ENCODE data around the gene FAM83F.

The FAM83F gene

GRCh38 chr22:40029189-40029890 lies 34.6 kb downstream of the FAM83F start:
- Histone ChIP-seq H3K4me3 (no peak overlapping the region), H3K9ac (ENCODE audit: insufficient read length) (no peak overlapping the region), H3K27ac (no peak overlapping the region), H3K9me3 (ENCODE audit: low read depth, low read length) (no peaks in the 10 kb centered on the region), H3K36me3 (ENCODE audit: insufficient read depth, low read length) (no peaks in the 10 kb centered on the region)
- no peak for DNase-seq (ENCODE audit: low read depth, low spot score)
- no peak for TF ChIP-seq FOXP2 (optimal IDR thresholded peaks at IDR 0.05; ENCODE audit: control extremely low read depth, extremely low read length, insufficient read depth)
- TF ChIP-seq EZH2 (IDR thresholded peaks at IDR 0.05), result no peak
- TF ChIP-seq POLR2AphosphoS5 (IDR thresholded peaks at IDR 0.05; ENCODE audit: borderline replicate concordance, low read depth, low read length), result no peak

- Histone ChIP-seq H3K9ac (ENCODE audit: insufficient read length) (no peak overlapping the region), H3K4me3 (no peak overlapping the region), H3K9me3 (ENCODE audit: low read depth, low read length) (no peaks in the 10 kb centered on the region), H3K27ac (no peak overlapping the region), H3K36me3 (ENCODE audit: insufficient read depth, low read length) (no peaks in the 10 kb centered on the region)
- no peak for TF ChIP-seq FOXP2 (optimal IDR thresholded peaks at IDR 0.05; ENCODE audit: control extremely low read depth, extremely low read length, insufficient read depth)
- DNase-seq (ENCODE audit: low read depth, low spot score), result no peak
These were observed 35.4 kb downstream of the FAM83F start for GRCh38 chr22:40030026-40030757.

GRCh38 chr22:40030758-40031095 lies 36.0 kb downstream of the FAM83F start:
- Histone ChIP-seq H3K4me3 (no peak overlapping the region), H3K9me3 (ENCODE audit: low read depth, low read length) (no peaks in the 10 kb centered on the region), H3K36me3 (ENCODE audit: insufficient read depth, low read length) (no peaks in the 10 kb centered on the region), H3K27ac (no peak overlapping the region), H3K9ac (ENCODE audit: insufficient read length) (no peak overlapping the region)
- TF ChIP-seq POLR2AphosphoS5 (IDR thresholded peaks at IDR 0.05; ENCODE audit: borderline replicate concordance, low read depth, low read length), result no peak
- TF ChIP-seq FOXP2 (optimal IDR thresholded peaks at IDR 0.05; ENCODE audit: control extremely low read depth, extremely low read length, insufficient read depth), result no peak
- TF ChIP-seq EZH2 (IDR thresholded peaks at IDR 0.05), result no peak
- no peak for DNase-seq (ENCODE audit: low read depth, low spot score)

GRCh38 chr22:40031766-40032470 lies 37.2 kb downstream of the FAM83F start:
- TF ChIP-seq POLR2AphosphoS5 (IDR thresholded peaks at IDR 0.05; ENCODE audit: borderline replicate concordance, low read depth, low read length) (no peak), FOXP2 (optimal IDR thresholded peaks at IDR 0.05; ENCODE audit: control extremely low read depth, extremely low read length, insufficient read depth) (no peak), EZH2 (IDR thresholded peaks at IDR 0.05) (no peak)
- DNase-seq (ENCODE audit: low read depth, low spot score), result no peak
- H3K27ac ChIP-seq, result no peak overlapping the region
- no peak overlapping the region for H3K9ac ChIP-seq (ENCODE audit: insufficient read length)
- no peaks in the 10 kb centered on the region for H3K36me3 ChIP-seq (ENCODE audit: insufficient read depth, low read length)
- H3K9me3 ChIP-seq (ENCODE audit: low read depth, low read length), result no peaks in the 10 kb centered on the region
- no peak overlapping the region for H3K4me3 ChIP-seq

- TF ChIP-seq FOXP2 (optimal IDR thresholded peaks at IDR 0.05; ENCODE audit: control extremely low read depth, extremely low read length, insufficient read depth) (no peak), POLR2AphosphoS5 (IDR thresholded peaks at IDR 0.05; ENCODE audit: borderline replicate concordance, low read depth, low read length) (no peak), EZH2 (IDR thresholded peaks at IDR 0.05) (no peak)
- H3K27ac ChIP-seq, result no peak overlapping the region
These were observed 39.0 kb downstream of the FAM83F start for GRCh38 chr22:40033586-40034380.

GRCh38 chr22:40035351-40035750 lies 40.6 kb downstream of the FAM83F start:
- no peak overlapping the region for H3K27ac ChIP-seq
- TF ChIP-seq POLR2AphosphoS5 (IDR thresholded peaks at IDR 0.05; ENCODE audit: borderline replicate concordance, low read depth, low read length), result no peak
- TF ChIP-seq FOXP2 (optimal IDR thresholded peaks at IDR 0.05; ENCODE audit: control extremely low read depth, extremely low read length, insufficient read depth), result no peak
- TF ChIP-seq EZH2 (IDR thresholded peaks at IDR 0.05), result no peak
- H3K36me3 ChIP-seq (ENCODE audit: insufficient read depth, low read length), result no peaks in the 10 kb centered on the region
- H3K4me3 ChIP-seq, result no peak overlapping the region
- H3K9me3 ChIP-seq (ENCODE audit: low read depth, low read length), result no peaks in the 10 kb centered on the region
- no peak overlapping the region for H3K9ac ChIP-seq (ENCODE audit: insufficient read length)
- DNase-seq (ENCODE audit: low read depth, low spot score), result no peak

More at GRCh38 chr22:40033586-40034380, 39.0 kb downstream of the FAM83F start:
- no peak for DNase-seq (ENCODE audit: low read depth, low spot score)
- no peak overlapping the region for H3K9ac ChIP-seq (ENCODE audit: insufficient read length)
- H3K4me3 ChIP-seq, result no peak overlapping the region
- H3K36me3 ChIP-seq (ENCODE audit: insufficient read depth, low read length), result no peaks in the 10 kb centered on the region
- no peaks in the 10 kb centered on the region for H3K9me3 ChIP-seq (ENCODE audit: low read depth, low read length)

- Histone ChIP-seq H3K27ac (no peak overlapping the region), H3K9me3 (ENCODE audit: low read depth, low read length) (no peaks in the 10 kb centered on the region), H3K36me3 (ENCODE audit: insufficient read depth, low read length) (no peaks in the 10 kb centered on the region)
These were observed 41.4 kb downstream of the FAM83F start for GRCh38 chr22:40036126-40036525.

More at GRCh38 chr22:40036126-40036525, 41.4 kb downstream of the FAM83F start:
- no peak overlapping the region for H3K4me3 ChIP-seq
- H3K9ac ChIP-seq (ENCODE audit: insufficient read length), result no peak overlapping the region
- TF ChIP-seq EZH2 (IDR thresholded peaks at IDR 0.05) (no peak), FOXP2 (optimal IDR thresholded peaks at IDR 0.05; ENCODE audit: control extremely low read depth, extremely low read length, insufficient read depth) (no peak), POLR2AphosphoS5 (IDR thresholded peaks at IDR 0.05; ENCODE audit: borderline replicate concordance, low read depth, low read length) (no peak)
- DNase-seq (ENCODE audit: low read depth, low spot score), result no peak

Data from SK-N-MC (cell line).